Astrocyte of the hippocampus (primary cell): ENCODE data around the gene DCAF4.
A peak's percentile ranks its signal among the peaks of the same experiment; 100 is the strongest.
"Not testable (repeated sequence)": the region's sequence is repeated elsewhere in the genome, so short reads cannot be mapped to it uniquely, and the experiment has no call there.

ENCODE experiments used
- DNase-seq: peaks from one replicate; pipeline ENCODE4 v3.0.0; 2011; ENCODE audit warnings: low read depth, low spot score

The DCAF4 gene

DNA sequence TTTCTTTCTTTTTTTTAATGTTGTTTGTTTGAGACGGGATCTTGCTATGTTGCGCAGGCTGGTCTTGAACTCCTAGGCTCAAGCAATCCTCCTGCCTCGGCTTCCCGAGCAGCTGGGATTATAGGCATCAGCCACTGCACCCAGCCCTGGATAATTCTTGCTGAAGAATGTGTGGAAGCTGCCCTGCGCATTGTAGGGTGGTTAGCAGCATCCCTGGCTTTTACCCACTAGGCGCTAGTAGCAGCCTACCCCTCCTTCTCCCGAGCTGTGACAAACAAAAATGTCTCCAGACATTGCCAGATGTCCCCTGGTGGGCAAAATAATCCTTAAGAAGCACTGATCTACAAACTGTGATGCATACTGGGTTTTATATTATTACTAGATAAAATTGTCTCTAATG, 6.6 kb downstream of the DCAF4 start:
- no peak for DNase-seq

DNA sequence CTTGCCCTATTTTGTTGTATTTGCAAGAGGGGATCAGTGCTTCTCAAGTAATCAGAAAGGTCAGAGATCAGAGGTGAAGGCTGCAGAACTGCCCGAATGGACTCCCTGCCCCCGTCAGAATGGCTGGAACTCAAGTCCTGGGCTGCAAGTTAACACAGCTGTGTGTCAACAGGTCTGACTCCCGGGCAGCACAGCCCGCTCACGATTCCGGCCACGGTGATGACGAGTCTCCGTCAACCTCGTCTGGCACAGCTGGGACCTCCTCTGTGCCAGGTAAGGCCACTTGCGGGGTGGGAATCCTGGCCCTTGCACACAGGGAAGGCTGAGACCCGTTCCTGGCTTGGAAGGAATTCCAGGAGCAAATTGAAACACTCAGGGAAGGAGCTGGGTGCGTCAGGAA, 13.4 kb downstream of the DCAF4 start:
- DNase-seq: no peak

DNA sequence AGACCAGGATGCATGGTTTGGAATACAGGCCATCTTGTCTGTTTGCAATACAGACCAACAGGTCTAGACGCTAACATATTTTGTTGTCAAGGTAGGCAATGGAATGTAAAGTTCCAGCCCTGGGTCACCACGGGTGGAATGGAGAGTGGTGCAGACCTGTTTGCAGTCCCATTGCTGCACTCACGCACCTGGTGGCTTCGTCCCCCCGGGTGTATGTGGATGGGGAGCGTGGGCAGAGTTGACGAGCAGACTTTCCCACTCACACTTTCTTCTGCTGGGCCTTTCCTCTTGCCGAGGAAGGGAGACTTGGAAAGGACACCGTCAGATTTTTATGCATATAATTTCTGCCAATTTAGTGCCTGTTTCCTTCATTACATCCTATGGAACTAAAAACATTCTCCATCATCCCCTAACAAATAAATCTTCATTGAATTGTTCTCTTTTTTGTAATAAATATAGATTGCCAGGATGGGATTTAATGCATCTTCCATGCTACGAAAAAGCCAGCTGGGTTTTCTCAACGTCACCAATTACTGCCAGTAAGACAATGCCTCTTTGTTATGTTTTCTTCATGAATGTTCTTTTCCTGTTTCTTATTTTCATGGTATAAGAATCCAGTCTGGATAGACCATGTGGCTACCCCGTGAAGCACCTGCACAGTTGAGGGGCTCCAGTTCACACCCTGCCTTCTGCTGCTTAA, 15.2 kb downstream of the DCAF4 start:
- DNase-seq: no peak

DNA sequence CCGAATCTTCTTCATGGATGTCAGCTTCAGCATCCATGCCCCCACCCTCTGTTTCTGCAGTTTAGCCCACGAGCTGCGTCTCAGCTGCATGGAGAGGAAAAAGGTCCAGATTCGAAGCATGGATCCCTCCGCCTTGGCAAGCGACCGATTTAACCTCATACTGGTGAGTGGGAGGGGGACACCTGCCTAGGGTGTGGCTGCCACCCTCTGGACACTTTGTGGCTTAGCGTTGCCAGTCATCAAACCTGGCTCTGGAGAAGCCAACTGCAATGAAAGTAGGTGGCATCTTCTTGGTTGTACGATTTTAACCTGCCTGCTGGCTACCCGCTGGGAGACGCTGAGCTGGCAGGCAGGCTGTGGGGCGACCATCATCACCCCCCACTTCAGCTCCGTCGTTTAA, 16.7 kb downstream of the DCAF4 start:
- DNase-seq: no peak

DNA sequence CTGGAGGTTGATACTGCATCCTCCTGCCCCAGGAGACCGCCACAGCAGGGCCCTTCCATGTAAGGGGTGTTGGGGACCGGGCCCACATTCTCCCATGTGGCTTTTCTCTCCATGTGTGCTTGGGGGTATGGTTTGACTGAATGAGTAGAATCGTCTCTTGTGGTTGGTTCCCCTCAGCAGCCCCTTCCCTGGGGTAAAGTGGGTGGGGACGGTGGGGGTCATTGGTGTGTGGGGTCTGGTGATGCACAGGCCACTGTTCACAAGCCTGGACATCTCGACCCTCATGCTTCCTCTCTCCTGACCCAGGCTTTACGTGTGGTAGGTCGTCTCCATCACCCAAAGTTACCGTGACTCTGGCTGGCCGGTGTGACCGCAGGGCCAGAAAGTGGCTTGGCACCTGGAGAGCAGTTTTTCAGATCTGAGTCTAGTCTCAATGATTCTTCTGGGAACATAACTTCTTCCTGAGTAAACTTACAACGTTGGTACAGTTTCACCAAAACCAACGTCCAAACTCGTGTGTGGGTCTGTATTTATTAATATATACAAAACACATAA, 17.7 kb downstream of the DCAF4 start:
- DNase-seq: no peak

DNA sequence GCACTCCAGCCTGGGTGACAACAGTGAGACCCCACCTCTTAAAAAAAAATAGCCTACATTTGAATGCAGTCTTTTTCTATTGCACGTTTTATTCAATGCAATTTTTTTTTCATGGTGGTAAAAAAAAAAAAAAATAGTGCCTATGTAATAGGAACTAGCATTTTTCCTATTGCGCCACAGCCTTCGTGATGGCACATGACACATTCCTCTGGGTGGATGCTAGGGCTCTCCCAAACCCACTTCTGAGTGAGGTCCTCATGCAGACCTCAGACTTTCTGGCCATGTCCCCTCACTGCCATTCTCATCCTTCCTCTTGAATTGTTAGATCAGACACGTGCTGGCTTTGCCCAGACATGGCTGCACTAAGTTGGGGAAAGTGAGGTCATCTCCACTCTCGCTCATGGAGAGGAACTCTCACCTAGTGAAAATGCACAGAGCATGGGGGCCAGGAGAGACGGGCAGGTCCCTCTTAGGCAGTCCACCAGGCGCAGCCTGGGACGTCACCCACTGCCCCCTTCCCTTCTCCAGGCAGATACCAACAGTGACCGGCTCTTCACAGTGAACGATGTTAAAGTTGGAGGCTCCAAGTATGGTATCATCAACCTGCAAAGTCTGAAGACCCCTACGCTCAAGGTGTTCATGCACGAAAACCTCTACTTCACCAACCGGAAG, 19.2 kb downstream of the DCAF4 start:
- DNase-seq: no peak

DNA sequence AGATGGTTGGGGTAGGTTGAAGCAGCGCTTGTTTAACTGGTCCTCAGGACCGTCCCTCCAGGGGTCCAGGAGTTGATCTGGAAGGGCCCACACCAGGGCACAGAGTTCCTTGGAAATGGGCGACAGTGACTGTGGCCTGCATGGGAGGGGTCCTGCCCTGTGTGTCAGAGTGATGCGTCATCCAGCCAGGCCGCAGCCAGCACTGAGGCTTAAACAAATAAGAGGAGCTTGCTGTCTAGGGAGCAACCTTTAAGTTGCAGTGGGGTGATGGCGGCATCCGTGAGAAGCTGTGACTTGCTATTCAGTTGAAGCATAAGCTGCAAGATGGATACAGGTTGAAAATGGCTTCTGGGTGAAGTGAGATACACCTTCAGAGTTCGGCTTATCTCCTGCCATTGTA, 20.2 kb downstream of the DCAF4 start:
- peak; percentile 50 for DNase-seq

DNA sequence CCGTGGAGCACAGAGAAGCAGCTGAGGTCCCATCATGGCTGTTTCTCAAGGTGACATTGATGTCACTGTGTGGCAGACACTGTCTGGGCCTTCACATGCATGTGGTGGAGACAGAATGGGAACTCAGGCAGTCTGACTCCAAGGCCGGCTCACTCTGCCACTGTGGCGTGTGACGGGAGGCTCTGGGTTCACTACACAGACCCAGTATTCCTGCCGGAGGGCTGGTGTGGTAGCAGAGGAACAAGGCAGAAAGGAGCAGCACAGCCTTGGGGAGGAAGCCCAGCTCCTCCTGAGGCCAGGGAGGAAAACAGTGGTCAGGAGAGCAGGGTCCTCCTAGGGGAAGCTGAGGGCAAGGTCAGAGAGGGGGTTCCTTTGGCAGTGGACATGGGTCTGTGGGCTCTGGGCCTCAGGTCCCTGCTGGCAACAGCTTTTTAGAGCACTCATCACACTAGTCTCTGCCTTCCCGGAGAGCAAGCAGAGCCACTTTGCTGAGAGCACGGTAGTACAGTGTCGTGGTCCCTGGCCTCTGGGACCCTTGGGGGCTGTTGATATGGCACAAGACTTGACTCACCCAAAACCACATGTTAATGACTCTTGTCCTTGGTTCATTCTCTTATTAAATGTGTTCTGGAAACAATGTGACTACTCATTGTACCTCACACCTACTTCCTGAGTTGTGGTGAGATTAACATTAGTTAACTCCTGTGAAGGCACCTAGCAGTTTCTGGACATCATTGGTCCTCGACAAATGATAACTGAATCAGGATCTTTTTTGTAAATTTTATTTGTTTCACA, 21.3 kb downstream of the DCAF4 start:
- DNase-seq: no peak

DNA sequence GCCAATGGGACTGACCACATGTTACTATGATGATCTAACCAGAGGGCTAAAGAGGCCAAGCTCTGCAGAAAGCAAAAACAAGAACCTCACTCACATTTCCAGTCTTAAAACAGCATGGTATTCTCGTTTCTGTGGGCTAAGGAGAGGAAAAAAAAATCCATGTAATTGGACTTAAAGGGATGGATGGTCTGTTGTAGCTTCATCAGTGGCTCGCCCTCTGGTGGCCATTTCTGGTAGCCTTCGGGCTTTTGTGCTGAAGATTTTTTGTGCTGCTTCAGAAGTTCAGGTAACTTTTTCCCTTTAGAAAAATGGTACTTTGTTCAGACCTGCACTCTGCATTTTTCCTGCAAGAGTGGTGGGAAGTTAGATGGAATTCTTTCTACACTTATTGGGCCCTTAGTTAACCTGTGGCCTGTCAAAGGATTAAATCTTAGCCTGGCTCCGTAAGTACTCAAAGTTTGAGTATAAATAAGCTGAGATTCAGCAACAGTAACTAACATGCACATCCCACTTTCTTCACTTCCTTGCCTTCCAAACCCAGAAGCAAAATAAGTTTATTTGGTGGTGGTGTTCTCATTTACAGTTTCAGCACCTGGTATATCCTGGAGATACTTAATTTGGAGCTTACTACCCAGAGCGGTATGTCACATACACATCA, 22.3 kb downstream of the DCAF4 start:
- DNase-seq: peak; percentile 81

DNA sequence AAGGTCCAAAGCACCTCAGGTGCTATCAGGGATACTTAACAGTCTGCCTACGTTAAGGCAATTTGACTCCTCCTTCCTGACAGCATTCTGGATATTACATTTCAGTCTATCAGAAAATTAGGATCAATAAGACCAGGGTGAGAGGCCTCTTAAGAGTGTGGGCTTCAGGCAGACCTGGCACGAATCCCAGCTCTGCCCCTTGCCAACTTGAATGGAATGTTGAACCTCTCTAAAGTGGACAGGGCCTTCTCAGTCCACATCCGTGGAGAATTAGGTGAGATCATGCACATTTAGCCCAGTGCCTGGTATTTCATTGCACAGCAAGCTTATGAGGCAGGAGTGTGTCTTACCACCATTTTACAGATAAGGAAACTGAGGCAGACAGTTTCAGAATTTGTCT, 25.9 kb downstream of the DCAF4 start:
- DNase-seq: no peak

DNA sequence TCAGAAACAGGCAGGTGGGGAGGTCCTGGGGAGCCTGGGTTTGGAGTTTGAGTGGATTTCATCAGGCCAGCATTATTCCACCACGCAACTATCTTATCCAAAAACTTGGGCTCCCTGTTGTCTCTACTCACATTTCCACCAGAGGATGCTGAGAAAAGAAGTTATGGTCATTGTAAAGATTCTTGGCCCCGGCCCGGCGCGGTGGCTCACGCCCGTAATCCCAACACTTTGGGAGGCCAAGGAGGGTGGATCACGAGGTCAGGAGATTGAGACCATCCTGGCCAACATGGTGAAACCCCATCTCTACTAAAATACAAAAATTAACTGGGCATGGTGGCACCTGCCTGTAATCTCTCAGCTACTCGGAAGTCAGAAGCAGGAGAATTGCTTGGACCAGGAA, 30.5 kb downstream of the DCAF4 start:
- not testable (repeated sequence) for DNase-seq

DNA sequence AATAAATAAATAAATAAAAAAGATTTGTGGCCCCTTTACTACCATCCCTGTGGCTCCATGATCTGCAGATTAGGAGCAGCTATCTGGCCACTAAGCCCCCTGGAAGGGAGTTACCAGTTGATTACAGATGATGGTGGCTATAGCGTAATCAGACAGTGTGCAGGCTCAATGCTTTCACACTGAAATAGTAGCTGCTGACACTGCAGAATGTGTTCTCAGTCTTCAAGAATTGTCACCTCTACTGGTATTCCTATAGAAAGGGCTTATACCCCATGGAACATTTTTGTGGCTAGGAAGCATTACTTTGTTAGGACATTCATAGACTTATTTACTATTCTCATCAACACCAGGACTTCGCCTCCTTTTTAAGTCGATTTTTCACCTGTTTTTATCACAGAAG, 30.9 kb downstream of the DCAF4 start:
- no peak for DNase-seq

DNA sequence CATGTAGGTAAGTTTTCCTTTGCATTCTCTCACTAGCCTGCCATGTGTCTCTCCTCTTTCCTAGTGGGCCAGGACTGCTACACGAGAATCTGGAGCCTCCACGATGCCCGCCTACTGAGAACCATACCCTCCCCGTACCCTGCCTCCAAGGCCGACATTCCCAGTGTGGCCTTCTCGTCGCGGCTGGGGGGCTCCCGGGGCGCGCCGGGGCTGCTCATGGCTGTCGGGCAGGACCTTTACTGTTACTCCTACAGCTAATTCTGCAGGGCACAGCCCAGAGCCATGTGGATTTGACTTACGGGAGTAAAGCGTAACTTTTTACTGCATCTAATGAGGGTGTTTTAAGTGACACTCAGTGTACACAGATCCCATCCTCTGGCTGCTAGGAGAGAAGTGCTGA, 32.3 kb downstream of the DCAF4 start:
- DNase-seq: no peak

DNA sequence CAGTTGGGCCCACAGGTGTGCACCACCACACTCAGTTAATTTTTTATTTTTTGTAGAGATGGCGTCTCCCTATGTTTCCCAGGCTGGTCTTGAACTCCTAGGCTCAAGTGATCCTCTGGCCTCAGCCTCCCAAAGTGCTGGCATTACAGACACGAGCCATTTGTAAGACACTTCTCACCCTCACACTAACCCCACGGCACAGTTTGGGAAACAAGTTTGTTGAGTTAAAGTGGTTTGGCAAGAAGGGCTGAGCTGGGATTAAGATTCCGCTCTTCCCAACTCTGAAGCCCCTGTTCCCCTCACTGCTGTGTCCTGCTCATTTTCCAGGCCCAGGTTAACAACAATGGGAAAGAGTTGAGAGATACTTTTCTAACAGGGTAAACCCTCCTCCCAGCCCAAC, 34.8 kb downstream of the DCAF4 start:
- DNase-seq: not testable (repeated sequence)

DNA sequence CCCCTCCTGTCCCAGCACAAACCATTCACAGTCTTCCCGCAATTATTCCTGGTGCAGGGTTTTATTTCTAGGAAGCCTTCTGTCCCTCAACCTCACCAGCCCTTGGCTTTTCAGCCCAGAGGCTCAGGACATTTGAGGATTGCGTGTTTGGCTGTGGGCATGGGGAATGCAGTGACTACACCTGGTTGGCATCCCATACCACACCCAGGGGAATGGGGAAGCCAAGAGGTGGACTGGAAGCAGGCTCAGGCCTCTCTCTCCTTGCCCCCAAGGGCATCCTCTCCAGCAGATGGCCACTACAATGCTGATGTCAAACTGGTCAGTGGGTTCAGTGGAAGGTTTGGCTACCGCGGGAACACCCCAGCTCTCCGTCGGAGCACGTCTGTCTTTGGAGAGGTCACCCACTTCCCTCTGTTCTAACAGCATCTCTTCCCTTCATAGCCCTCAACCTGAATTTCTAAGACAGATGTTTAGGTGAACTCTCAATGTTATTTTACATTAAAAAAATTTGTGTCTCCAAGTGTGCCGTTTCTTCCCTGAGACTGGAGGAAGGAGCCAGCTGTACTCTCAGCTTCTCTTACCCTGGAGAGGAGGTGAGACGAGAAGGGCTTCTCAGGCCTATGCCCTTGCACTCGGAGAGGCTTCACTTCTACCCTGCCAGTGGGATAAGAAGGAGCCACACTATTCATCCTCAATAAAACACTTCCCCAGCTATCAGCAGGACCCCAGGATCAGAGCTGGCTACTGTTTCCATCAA, 35.5 kb downstream of the DCAF4 start:
- peak; percentile 84 for DNase-seq

DNA sequence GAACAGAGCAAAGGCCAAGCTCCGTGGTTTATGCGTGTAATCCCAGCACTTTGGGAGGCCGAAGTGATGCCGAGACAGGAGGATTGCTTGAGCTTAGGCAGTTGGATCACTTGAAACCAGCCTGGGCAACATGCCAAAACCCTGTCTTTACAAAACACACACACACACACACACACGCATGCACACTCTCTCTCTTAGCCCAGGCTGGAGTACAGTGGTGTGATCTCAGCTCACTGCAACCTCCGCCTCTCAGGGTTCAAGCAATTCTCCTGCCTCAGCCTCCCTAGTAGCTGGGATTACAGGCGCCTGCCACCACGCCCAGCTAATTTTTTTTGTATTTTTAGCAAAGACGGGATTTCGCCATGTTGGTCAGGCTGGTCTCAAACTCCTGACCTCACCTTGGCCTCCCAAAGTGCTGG, 36.1 kb downstream of the DCAF4 start:
- DNase-seq: peak; percentile 82

DNA sequence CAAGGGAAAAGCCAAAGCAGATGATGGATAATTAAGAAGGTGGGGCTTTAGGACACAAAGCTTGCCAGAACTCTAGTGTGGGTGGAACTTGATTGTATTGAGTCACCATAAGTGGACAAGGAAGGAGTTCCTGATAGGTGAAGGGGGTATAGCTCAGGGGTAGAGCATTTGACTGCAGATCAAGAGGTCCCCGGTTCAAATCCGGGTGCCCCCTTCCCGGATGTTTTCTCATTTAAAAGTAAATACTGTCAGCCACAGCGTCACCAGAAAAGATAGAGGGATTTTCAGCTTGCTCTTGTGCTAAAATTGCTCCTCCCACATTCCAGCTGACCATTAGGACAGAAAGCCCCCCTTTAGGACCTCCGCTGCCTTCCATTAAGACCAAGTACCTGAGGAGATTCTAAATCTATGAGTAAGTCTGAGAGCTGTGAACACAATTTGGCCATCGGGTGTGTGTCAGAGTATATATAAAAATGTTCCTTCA, 36.6 kb downstream of the DCAF4 start:
- peak; percentile 88 for DNase-seq

DNA sequence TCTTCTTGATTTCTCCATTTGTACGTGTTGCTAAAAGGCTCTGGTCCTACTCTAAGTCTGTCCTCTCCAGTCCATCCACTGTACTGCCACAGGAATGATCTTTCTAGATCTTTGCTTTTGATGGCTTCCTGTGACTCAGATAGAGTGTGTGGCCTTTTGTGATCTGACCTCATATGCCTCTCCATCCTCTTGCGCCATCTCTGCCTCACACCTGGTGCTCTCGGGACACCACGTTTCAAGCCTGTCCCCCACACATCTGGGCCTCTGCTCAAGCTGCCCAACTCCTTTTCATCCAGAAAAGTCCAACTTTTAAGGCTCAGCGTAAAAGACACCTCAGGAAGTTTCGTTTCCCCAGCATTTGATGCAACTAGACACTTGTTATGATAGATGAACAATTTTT, 39.0 kb downstream of the DCAF4 start:
- no peak for DNase-seq

DNA sequence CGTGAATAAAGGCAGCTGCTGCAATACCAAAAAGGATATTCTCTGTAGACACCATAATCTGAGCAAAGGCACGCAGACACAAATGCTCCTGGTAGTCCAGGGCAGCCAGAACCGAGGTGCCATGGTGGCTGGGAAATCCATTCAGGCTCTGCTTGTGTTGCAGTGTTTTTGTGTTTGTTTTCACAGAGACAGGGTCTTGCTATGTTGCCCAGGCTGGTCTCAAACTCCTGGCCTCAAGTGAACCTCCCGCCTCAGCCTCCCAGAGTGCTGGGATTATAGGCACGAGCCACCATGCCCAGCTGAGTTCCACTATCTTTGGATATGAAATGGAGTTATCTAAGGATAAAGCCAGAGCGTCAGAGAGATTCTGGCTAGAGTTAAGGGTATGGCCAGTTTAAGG, 39.8 kb downstream of the DCAF4 start:
- DNase-seq: no peak

DNA sequence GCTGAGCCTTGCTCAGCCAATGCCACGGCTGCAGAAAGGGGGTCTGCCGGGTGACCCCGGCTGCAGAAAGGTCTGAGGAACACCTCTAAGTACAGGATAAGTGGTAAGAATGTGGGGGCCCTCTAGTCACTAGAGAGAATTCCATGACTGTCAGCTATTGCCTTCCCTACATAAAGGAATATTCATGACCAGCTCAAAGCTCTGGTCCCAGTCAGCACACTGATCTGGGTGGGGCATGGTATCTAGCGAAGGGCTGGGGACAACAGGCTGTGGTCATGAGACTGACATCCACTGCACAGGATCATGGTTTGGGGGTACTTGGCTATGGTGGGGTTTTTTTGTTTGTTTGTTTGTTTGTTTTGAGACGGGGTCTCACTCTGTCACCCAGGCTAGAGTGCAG, 42.1 kb downstream of the DCAF4 start:
- no peak for DNase-seq

DNA sequence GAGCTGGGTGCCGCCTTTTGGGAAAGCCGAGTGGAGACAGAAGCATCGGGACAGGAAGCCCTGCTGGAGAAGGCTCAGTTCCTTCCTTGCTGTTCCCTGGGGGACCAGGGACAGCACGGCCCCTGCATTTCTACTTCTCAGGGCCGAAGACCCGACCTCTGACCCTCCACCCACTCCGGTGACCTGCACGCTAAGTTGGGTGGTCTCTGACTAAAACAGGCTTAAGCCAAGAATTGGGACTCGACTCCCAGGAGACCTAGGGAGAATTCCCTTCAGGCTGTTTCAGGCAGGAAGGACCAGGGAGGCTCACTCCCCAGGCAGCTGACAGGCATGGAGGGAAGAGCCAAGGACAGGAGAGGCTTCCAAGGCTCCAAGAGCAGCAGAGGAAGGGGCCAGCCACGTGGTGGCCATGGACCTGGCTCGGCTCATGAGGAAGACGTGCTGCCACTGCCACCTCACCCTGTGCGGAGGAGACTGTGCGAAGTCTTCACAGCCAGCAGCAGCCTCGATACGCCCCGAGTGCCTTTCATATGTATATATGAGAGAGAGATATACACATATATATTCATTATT, 43.9 kb downstream of the DCAF4 start:
- DNase-seq: no peak
